HepG2 (cell line): ENCODE measurements around the gene RHOT1. TPM values are rescaled to one million over a fixed set of nuclear protein-coding genes. Genes with fewer than 3 reads are reported as not detected.
A peak's percentile ranks its signal among the peaks of the same experiment; 100 is the strongest.

Experiments
- ATAC-seq: fragments of 200-7000 bp; cut with Tn5 transposase; 3 replicates; pipeline ENCODE4 v1.9.1; 2020; ENCODE audit warnings: mild to moderate bottlenecking, moderate library complexity
- BruUV-seq: library from RNA; stranded (reverse); fragments of 400-500 nt; replicated peaks from 2 replicates; lab custom pipeline; 2021; lab: Mats Ljungman, UMichigan
- CTCF ChIA-PET: fragments of 300-600 bp; formaldehyde crosslinking; extraction: SDS; loops from one replicate; lab custom pipeline; 2021; ENCODE audit warnings: low total read pairs, inconsistent platforms, low intra/inter-chr PET ratio; lab: Yijun Ruan, JAX
- POLR2A ChIA-PET: fragments of 350-600 bp; sonication (Branson Sonifier 250); formaldehyde crosslinking; loops from one replicate; lab custom pipeline; 2020; ENCODE audit warnings: antibody characterized with exemption, inconsistent platforms; lab: Yijun Ruan, JAX
- DNase-seq: peaks from one replicate; pipeline ENCODE4 v3.0.0-alpha.2; 2015; ENCODE audit warnings: low spot score
- FAIRE-seq: peaks from 3 replicates; lab custom pipeline; 2011; peaks lifted over from hg19 to GRCh38; lab: Jason Lieb, UNC
- H2AFZ ChIP-seq: one replicate; pipeline ENCODE4 v1.6.1; 2011; ENCODE audit warnings: low read length, inconsistent platforms
- H3K27ac ChIP-seq: fragments of 300-600 bp; 3 replicates; pipeline ENCODE4 v1.8.0; 2011; ENCODE audit warnings: mixed run types, mild to moderate bottlenecking, mixed read lengths, low read length, inconsistent platforms; ENCODE audit not compliant: insufficient read depth; ENCODE audit errors: extremely low read length
- H3K27me3 ChIP-seq, 2 experiments: fragments of 200-600 bp in 1 of 2; 2 replicates in 1 of 2; 3 replicates in 1 of 2; pipeline versions ENCODE4 v1.6.0 to v1.8.0; 2011; ENCODE audit warnings: low read length in 2 of 2, mild to moderate bottlenecking in 2 of 2, moderate library complexity in 2 of 2, inconsistent platforms in 1 of 2; ENCODE audit not compliant: insufficient read depth in 2 of 2, control insufficient read depth in 1 of 2
- H3K36me3 ChIP-seq, 2 experiments: fragments of 200-600 bp in 1 of 2; replicated peaks in 1 of 2; 2 replicates in 1 of 2; 3 replicates in 1 of 2; pipeline versions ENCODE4 v1.5.1 to v1.8.0; 2011; ENCODE audit warnings: low read length in 2 of 2, inconsistent platforms in 1 of 2; ENCODE audit not compliant: insufficient read depth in 2 of 2, control insufficient read depth in 1 of 2
- H3K4me1 ChIP-seq: 2 replicates; pipeline ENCODE4 v1.5.1; 2012; ENCODE audit warnings: low read length, inconsistent platforms; ENCODE audit not compliant: insufficient read depth
- H3K4me2 ChIP-seq: 2 replicates; pipeline ENCODE4 v1.6.0; 2011; ENCODE audit warnings: low read depth, low read length, inconsistent platforms
- H3K4me3 ChIP-seq, 3 experiments: fragments of 200-600 bp in 1 of 3; sonication (generic), shearing (Covaris generic) in 1 of 3; replicated peaks in 1 of 3; 2 replicates each; pipeline ENCODE4 v1.5.1; 2011 to 2016; ENCODE audit warnings: low read length in 3 of 3, inconsistent platforms in 2 of 3, low read depth in 2 of 3, mild to moderate bottlenecking in 2 of 3, control low read depth in 1 of 3, mixed read lengths in 1 of 3; ENCODE audit not compliant: insufficient read depth in 1 of 3
- H3K79me2 ChIP-seq: one replicate; pipeline ENCODE4 v1.6.1; 2011; ENCODE audit warnings: low read length, inconsistent platforms; ENCODE audit not compliant: insufficient read depth
- H3K9ac ChIP-seq: 2 replicates; pipeline ENCODE4 v1.6.0; 2011; ENCODE audit warnings: mild to moderate bottlenecking, low read depth, low read length, inconsistent platforms; ENCODE audit not compliant: insufficient read depth
- H3K9me3 ChIP-seq: 2 replicates; pipeline ENCODE4 v1.5.1; 2012; ENCODE audit warnings: mild to moderate bottlenecking, low read length
- H4K20me1 ChIP-seq: 2 replicates; pipeline ENCODE4 v1.6.0; 2011; ENCODE audit warnings: inconsistent platforms, mild to moderate bottlenecking, low read length, moderate library complexity; ENCODE audit not compliant: insufficient read depth
- AHR ChIP-seq: IDR thresholded peaks from 2 replicates; pipeline ENCODE4 v1.6.1; 2018; ENCODE audit warnings: missing genetic modification reagents, missing compliant biosample characterization
- CBX5 ChIP-seq: sonication (generic); formaldehyde crosslinking; IDR thresholded peaks from 2 replicates; pipeline ENCODE4 v1.4.0; 2020; ENCODE audit warnings: missing genetic modification reagents, borderline replicate concordance
- DPF2 ChIP-seq: sonication (generic); formaldehyde crosslinking; IDR thresholded peaks from 2 replicates; pipeline ENCODE4 v1.4.0; 2020; ENCODE audit warnings: mild to moderate bottlenecking, low read depth, missing genetic modification reagents, borderline replicate concordance
- FOXP1 ChIP-seq, 2 experiments: fragments of 450-650 bp in 1 of 2; IDR thresholded peaks; 2 replicates each; pipeline ENCODE4 v1.6.1; 2017 to 2018; ENCODE audit warnings: antibody characterized with exemption in 1 of 2
- NFRKB ChIP-seq: fragments of 450-650 bp; IDR thresholded peaks from 2 replicates; pipeline ENCODE4 v1.6.1; 2017
- RBAK ChIP-seq: sonication (generic); formaldehyde crosslinking; IDR thresholded peaks from 2 replicates; pipeline ENCODE4 v1.5.1; 2020; ENCODE audit warnings: mild to moderate bottlenecking, missing genetic modification reagents
- TCF12 ChIP-seq, 2 experiments: fragments of 450-650 bp in 1 of 2; sonication (generic) in 1 of 2; formaldehyde crosslinking in 1 of 2; IDR thresholded peaks; 2 replicates each; pipeline versions ENCODE4 v1.6.1 to v1.8.0; 2017 to 2022; ENCODE audit warnings: antibody characterized with exemption in 1 of 2, mild to moderate bottlenecking in 1 of 2, missing genetic modification reagents in 1 of 2, moderate library complexity in 1 of 2
- ZMAT3 ChIP-seq: sonication (generic); formaldehyde crosslinking; conservative IDR thresholded peaks from 2 replicates; pipeline ENCODE4 v1.7.0; 2021; ENCODE audit warnings: missing genetic modification reagents
- ZMYM2 ChIP-seq: sonication (generic); formaldehyde crosslinking; IDR thresholded peaks from 2 replicates; pipeline ENCODE4 v1.8.0; 2022; ENCODE audit warnings: mild to moderate bottlenecking, missing genetic modification reagents
- ZMYM3 ChIP-seq: sonication (generic); formaldehyde crosslinking; IDR thresholded peaks from 2 replicates; pipeline ENCODE4 v1.5.1; 2020; ENCODE audit warnings: mild to moderate bottlenecking, missing genetic modification reagents
- ZNF256 ChIP-seq: sonication (generic); formaldehyde crosslinking; conservative IDR thresholded peaks from 2 replicates; pipeline ENCODE4 v1.4.0; 2020; ENCODE audit warnings: missing genetic modification reagents
- ZNF260 ChIP-seq: sonication (generic); formaldehyde crosslinking; IDR thresholded peaks from 2 replicates; pipeline ENCODE4 v1.4.0; 2020; ENCODE audit warnings: missing genetic modification reagents, low read depth, mild to moderate bottlenecking, borderline replicate concordance
- ZNF326 ChIP-seq: sonication (generic); formaldehyde crosslinking; IDR thresholded peaks from 2 replicates; pipeline ENCODE4 v1.4.0; 2020; ENCODE audit warnings: missing genetic modification reagents, borderline replicate concordance
- ZNF333 ChIP-seq: sonication (generic); formaldehyde crosslinking; IDR thresholded peaks from 2 replicates; pipeline ENCODE4 v1.4.0; 2020; ENCODE audit warnings: mild to moderate bottlenecking, missing genetic modification reagents, borderline replicate concordance
- ZNF451 ChIP-seq: sonication (generic); formaldehyde crosslinking; IDR thresholded peaks from 2 replicates; pipeline ENCODE4 v1.5.0; 2020; ENCODE audit warnings: mild to moderate bottlenecking, missing genetic modification reagents
- ZNF460 ChIP-seq: sonication (generic); formaldehyde crosslinking; IDR thresholded peaks from 2 replicates; pipeline ENCODE4 v1.5.1; 2020; ENCODE audit warnings: missing genetic modification reagents, mild to moderate bottlenecking, borderline replicate concordance
- ZNF562 ChIP-seq: sonication (generic); formaldehyde crosslinking; IDR thresholded peaks from 2 replicates; pipeline ENCODE4 v1.8.0; 2022; ENCODE audit warnings: missing genetic modification reagents, borderline replicate concordance
- ZNF792 ChIP-seq: IDR thresholded peaks from 2 replicates; pipeline ENCODE4 v1.6.1; 2016
- ZNF841 ChIP-seq: sonication (generic); formaldehyde crosslinking; IDR thresholded peaks from 2 replicates; pipeline ENCODE4 v1.8.1; 2023; ENCODE audit warnings: missing genetic modification reagents, borderline replicate concordance
- WGBS: methylation state at CpG from one replicate; pipeline ENCODE4 v1.1.6; 2017; ENCODE audit warnings: low lambda C conversion rate; 5-methylcytosine and 5-hydroxymethylcytosine counted together
- in situ Hi-C: cut with HindIII; loops from 2 replicates; pipeline ENCODE4 v1.10.0; 2017; ENCODE audit warnings: low pct_unique_long_range_greater_than_20kb; ENCODE audit not compliant: extremely low pct_ligation_motif_present
- intact Hi-C: fragments of 100-400 bp; cut with micrococcal nuclease; formaldehyde crosslinking; loops from one replicate; pipeline ENCODE4 v1.10.0; 2022; ENCODE audit not compliant: unreplicated experiment
- polyA plus RNA-seq, 8 experiments: library from polyadenylated mRNA; depleted of rRNA in 3 of 8; stranded (reverse) in 7 of 8; unstranded in 1 of 8; fragments of >200 nt; fragmentation: Illumina TruSeq in 4 of 8; extraction: Trizol in 4 of 8; gene quantifications; 2 replicates each; pipeline versions ENCODE4 v1.2.1 to v1.2.3, GENCODE V29; 2011 to 2016; ENCODE audit warnings: low read depth in 4 of 8, missing spikeins in 1 of 8, mixed read lengths in 1 of 8; ENCODE audit not compliant: insufficient read depth in 1 of 8
- total RNA-seq, 5 experiments: library from RNA; depleted of rRNA; stranded (reverse); fragments of >200 nt; fragmentation: Illumina TruSeq; extraction: Trizol; gene quantifications; 2 replicates each; pipeline ENCODE4 v1.2.3, GENCODE V29; 2016; ENCODE audit warnings: low read depth in 1 of 5
- TF ChIP-seq, protein P1 (sequence below): sonication (generic); formaldehyde crosslinking; IDR thresholded peaks from 2 replicates; pipeline ENCODE4 v1.5.0; 2020; ENCODE audit warnings: mild to moderate bottlenecking, low read depth, missing genetic modification reagents, borderline replicate concordance
- TF ChIP-seq, protein P2 (sequence below): sonication (generic); formaldehyde crosslinking; conservative IDR thresholded peaks from 2 replicates; pipeline ENCODE4 v1.4.0; 2020; ENCODE audit warnings: mild to moderate bottlenecking, missing genetic modification reagents, moderate library complexity
- TF ChIP-seq, protein P3 (sequence below): IDR thresholded peaks from 2 replicates; pipeline ENCODE4 v1.6.1; 2016; ENCODE audit warnings: missing genetic modification reagents, missing compliant biosample characterization

Gene RHOT1
- total and polyA plus RNA-seq, 2 of the 13 experiments (the other 11 are each of a cell fraction or from before 2014, with no cell fraction given): 25.6 to 41.5 TPM

DNA sequence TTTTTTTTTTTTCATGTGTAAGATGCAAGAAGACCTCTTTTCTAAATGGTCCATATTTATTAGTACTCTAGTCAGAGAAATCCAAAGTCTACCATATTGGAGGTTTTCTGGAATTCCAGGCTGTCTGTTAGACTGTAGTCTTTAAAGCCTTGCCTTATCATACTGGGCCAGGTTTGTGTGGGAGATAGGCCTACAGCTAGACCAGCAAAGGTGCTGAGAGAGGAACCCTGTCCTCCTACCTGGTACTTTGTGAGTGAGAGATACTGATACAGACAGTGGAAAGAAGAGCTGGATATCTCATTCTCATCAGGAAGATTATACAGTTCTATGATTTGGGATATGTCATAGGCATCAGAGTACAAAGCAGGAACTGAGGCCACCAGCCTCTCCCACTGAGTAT is 8.1 kb downstream of the RHOT1 start (continued):
- no peak for TF ChIP-seq ZNF451 (CRISPR knock-in tag)
- no peak for TF ChIP-seq ZNF792 (CRISPR knock-in tag)
- TF ChIP-seq TCF12 (IDR thresholded peaks at IDR 0.05): no peak
- TF ChIP-seq TCF12 (CRISPR knock-in tag; IDR thresholded peaks at IDR 0.05): no peak

DNA sequence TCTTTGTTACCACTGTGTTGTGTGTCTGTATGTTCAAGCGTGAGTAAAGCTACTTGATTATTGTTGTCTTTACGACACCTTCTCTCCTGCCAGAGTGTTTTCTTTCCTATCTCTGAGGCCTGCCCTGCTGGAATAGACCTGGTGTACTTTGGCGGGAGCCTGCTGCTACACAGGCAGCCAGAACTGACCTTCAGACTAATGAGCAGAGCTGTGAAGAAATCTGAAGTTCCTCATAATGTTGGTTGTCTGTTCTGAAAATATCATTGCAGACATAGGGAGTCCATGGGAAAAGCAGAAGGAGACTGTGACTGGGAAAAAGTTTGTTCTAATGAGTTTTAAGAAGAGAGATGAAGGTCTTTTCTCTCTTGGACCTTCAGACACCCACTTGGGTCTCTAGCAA is 9.8 kb downstream of the RHOT1 start:
- BruUV-seq: no TSS peak
- TF ChIP-seq ZNF460 (CRISPR knock-in tag) (no peak), RBAK (CRISPR knock-in tag) (no peak), FOXP1 (IDR thresholded peaks at IDR 0.05) (no peak), FOXP1 (CRISPR knock-in tag; IDR thresholded peaks at IDR 0.05) (0 out of 2 replicates have a peak, but pooled peaks have one; percentile 6), ZMYM2 (CRISPR knock-in tag) (no peak), AHR (CRISPR knock-in tag) (no peak), ZNF841 (CRISPR knock-in tag) (no peak), ZNF562 (CRISPR knock-in tag) (no peak), CBX5 (CRISPR knock-in tag) (no peak), DPF2 (no peak), ZNF326 (CRISPR knock-in tag) (no peak), ZMAT3 (CRISPR knock-in tag) (no peak), NFRKB (no peak), ZNF333 (CRISPR knock-in tag) (no peak), ZMYM3 (no peak), ZNF260 (CRISPR knock-in tag) (no peak), ZNF256 (CRISPR knock-in tag) (no peak)
- TF ChIP-seq, protein P1, sequence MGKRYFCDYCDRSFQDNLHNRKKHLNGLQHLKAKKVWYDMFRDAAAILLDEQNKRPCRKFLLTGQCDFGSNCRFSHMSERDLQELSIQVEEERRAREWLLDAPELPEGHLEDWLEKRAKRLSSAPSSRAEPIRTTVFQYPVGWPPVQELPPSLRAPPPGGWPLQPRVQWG (CRISPR knock-in tag): no peak
- TF ChIP-seq, protein P2, sequence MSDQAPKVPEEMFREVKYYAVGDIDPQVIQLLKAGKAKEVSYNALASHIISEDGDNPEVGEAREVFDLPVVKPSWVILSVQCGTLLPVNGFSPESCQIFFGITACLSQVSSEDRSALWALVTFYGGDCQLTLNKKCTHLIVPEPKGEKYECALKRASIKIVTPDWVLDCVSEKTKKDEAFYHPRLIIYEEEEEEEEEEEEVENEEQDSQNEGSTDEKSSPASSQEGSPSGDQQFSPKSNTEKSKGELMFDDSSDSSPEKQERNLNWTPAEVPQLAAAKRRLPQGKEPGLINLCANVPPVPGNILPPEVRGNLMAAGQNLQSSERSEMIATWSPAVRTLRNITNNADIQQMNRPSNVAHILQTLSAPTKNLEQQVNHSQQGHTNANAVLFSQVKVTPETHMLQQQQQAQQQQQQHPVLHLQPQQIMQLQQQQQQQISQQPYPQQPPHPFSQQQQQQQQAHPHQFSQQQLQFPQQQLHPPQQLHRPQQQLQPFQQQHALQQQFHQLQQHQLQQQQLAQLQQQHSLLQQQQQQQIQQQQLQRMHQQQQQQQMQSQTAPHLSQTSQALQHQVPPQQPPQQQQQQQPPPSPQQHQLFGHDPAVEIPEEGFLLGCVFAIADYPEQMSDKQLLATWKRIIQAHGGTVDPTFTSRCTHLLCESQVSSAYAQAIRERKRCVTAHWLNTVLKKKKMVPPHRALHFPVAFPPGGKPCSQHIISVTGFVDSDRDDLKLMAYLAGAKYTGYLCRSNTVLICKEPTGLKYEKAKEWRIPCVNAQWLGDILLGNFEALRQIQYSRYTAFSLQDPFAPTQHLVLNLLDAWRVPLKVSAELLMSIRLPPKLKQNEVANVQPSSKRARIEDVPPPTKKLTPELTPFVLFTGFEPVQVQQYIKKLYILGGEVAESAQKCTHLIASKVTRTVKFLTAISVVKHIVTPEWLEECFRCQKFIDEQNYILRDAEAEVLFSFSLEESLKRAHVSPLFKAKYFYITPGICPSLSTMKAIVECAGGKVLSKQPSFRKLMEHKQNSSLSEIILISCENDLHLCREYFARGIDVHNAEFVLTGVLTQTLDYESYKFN: no peak
- TF ChIP-seq, protein P3, sequence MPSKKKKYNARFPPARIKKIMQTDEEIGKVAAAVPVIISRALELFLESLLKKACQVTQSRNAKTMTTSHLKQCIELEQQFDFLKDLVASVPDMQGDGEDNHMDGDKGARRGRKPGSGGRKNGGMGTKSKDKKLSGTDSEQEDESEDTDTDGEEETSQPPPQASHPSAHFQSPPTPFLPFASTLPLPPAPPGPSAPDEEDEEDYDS (CRISPR knock-in tag): no peak

More for the DNA sequence above, 9.8 kb downstream of the RHOT1 start:
- DNase-seq: peak; percentile 25
- ChIA-PET CTCF (no interaction called here), POLR2A (no interaction called here)
- Histone ChIP-seq H3K79me2 (peaks cover 22% of the 10 kb centered on the region), H3K27me3 (no peaks in the 10 kb centered on the region), H3K9ac (no peak overlapping the region), H3K4me1 (peaks cover 32% of the 10 kb centered on the region), H3K36me3 (peaks cover 2 to 16% of the 10 kb centered on the region in 2 experiments; a peak in 4 of 5 replicates), H2AFZ (no peak overlapping the region), H3K4me3 (no peak overlapping the region), H3K4me2 (no peak overlapping the region; the same call in 1 of the 2 replicates), H3K9me3 (no peaks in the 10 kb centered on the region), H3K27ac (peak overlapping the region; percentile 38), H4K20me1 (peaks cover 8% of the 10 kb centered on the region; the same call in 1 of the 2 replicates)
- in situ Hi-C loops (no loop called here), intact Hi-C loops (no loop called here)
- peak; percentile 15 for FAIRE-seq
- ATAC-seq: peak; percentile 87
- WGBS: 57% methylated on average over 3 of the region's 3 CpGs
